Stomach (tissue), 9 donors: ENCODE measurements around the gene ISCA1. TPM values are rescaled to one million over a fixed set of nuclear protein-coding genes. Genes with fewer than 3 reads are reported as not detected.

Experiments
- DNase-seq, 2 donors: peaks; one replicate each; pipeline versions ENCODE4 v3.0.0 to v3.0.0-alpha.2; 2013 to 2019
- H3K27ac ChIP-seq, 5 donors: fragments of 200-600 bp in 4 of 5; sonication (generic) in 4 of 5; one replicate each; pipeline ENCODE4 v1.5.1; 2013 to 2019; ENCODE audit warnings: mild to moderate bottlenecking in 1 of 5, moderate library complexity in 1 of 5
- H3K27me3 ChIP-seq, 3 donors: fragments of 200-600 bp; sonication (generic); one replicate each; pipeline ENCODE4 v1.5.1; 2017 to 2019; ENCODE audit warnings: mixed run types in 1 of 3
- H3K36me3 ChIP-seq, 4 donors: fragments of 200-600 bp; sonication (generic); 1 replicate in 3 of 4; 2 replicates in 1 of 4; pipeline ENCODE4 v1.5.1; 2016 to 2019
- H3K4me1 ChIP-seq, 4 donors: fragments of 200-600 bp; sonication (generic); one replicate each; pipeline ENCODE4 v1.5.1; 2016 to 2019
- H3K4me3 ChIP-seq, 4 donors: fragments of 200-600 bp; sonication (generic) in 3 of 4; one replicate each; pipeline ENCODE4 v1.5.1; 2016 to 2019; ENCODE audit warnings: mild to moderate bottlenecking in 1 of 4
- H3K9me3 ChIP-seq, 4 donors: fragments of 200-600 bp; sonication (generic); one replicate each; pipeline ENCODE4 v1.5.1; 2016 to 2019
- EP300 ChIP-seq: sonication (generic); formaldehyde crosslinking; IDR thresholded peaks from one replicate; pipeline ENCODE4 v1.6.1; 2017; ENCODE audit warnings: antibody characterized with exemption
- POLR2A ChIP-seq, 4 donors: fragments of 450-650 bp; IDR thresholded peaks; one replicate each; pipeline ENCODE4 v1.6.1; 2016; ENCODE audit warnings: antibody characterized with exemption in 4 of 4, control low read depth in 2 of 4, mild to moderate bottlenecking in 1 of 4, moderate library complexity in 1 of 4
- POLR2AphosphoS5 ChIP-seq, 3 donors: sonication (generic); formaldehyde crosslinking; IDR thresholded peaks; one replicate each; pipeline ENCODE4 v1.6.1; 2016; ENCODE audit warnings: antibody characterized with exemption in 3 of 3
- WGBS, 5 donors: extraction: QIAGEN DNeasy Blood & Tissue Kit in 3 of 5; methylation state at CpG; one replicate each; pipeline versions ENCODE4 v1.1.5 to v1.1.7; 2013 to 2018; 5-methylcytosine and 5-hydroxymethylcytosine counted together
- intact Hi-C: fragments of 100-400 bp; cut with DNase I; formaldehyde crosslinking; loops from one replicate; pipeline ENCODE4 v1.15.1; 2023; ENCODE audit warnings: low total_unique reads
- polyA plus RNA-seq, 3 donors: library from polyadenylated mRNA; stranded (reverse); fragments of 200-250 nt; gene quantifications; one replicate each; pipeline ENCODE4 v1.2.3, GENCODE V29; 2013
- total RNA-seq, 5 donors: library from RNA; depleted of rRNA; stranded (reverse); fragments of >200 nt; gene quantifications; one replicate each; pipeline versions ENCODE4 v1.1.0 to v1.2.3, GENCODE V29; 2014 to 2016
- TF ChIP-seq, protein P1 (sequence below), 7 experiments: fragments of 450-650 bp in 4 of 7; fragments of 200-600 bp in 3 of 7; sonication (generic) in 3 of 7; IDR thresholded peaks; one replicate each; pipeline ENCODE4 v1.5.1; 2016 to 2019; ENCODE audit warnings: antibody characterized with exemption in 7 of 7, control low read depth in 2 of 7, mild to moderate bottlenecking in 1 of 7
- donor health status: healthy with polysubstance abuse.
- donor health status: Bipolar disorder and iron deficiency.
- donor health status: healthy.

ISCA1 gene
- total and polyA plus RNA-seq, 8 donors = 5.8 to 80.4 (median 32.2) TPM

DNA sequence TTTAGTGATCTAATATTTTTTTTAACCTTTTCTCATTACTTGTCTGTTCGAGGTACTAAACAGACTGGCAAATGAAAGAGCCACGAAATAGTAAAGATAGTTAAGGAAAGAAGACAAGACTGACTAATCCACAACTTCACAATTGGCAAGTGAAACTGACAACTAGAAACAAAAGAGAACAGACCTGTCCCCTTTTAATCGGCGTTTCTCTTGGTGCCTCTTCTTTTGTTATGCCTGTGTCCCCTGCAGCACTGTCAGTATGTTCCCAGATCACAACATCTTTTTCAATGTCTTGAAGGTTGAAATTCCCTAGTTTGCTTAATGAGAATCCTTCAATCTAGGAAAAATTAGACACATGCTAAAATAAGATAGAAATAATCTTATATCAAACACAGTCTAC lies 45.8 kb upstream of the ISCA1 start:
- Histone ChIP-seq H3K4me3 (no peak overlapping the region), H3K36me3 (peaks cover 40 to 100% (median 98%) of the 10 kb centered on the region in 4 donors), H3K27me3 (no peaks in the 10 kb centered on the region), H3K9me3 (no peaks in the 10 kb centered on the region), H3K27ac (no peak overlapping the region), H3K4me1 (peaks cover 0 to 10% (median 3%) of the 10 kb centered on the region in 4 donors)
- intact Hi-C loops = no loop called here
- 71 to 79% (median 73%) methylated on average over 4 of the region's 4 CpGs for WGBS, 5 donors
- no peak for DNase-seq
- TF ChIP-seq EP300 (no peak), POLR2A (IDR thresholded peaks at IDR 0.05) (no peak), POLR2AphosphoS5 (IDR thresholded peaks at IDR 0.05) (no peak)
- TF ChIP-seq, protein P1, sequence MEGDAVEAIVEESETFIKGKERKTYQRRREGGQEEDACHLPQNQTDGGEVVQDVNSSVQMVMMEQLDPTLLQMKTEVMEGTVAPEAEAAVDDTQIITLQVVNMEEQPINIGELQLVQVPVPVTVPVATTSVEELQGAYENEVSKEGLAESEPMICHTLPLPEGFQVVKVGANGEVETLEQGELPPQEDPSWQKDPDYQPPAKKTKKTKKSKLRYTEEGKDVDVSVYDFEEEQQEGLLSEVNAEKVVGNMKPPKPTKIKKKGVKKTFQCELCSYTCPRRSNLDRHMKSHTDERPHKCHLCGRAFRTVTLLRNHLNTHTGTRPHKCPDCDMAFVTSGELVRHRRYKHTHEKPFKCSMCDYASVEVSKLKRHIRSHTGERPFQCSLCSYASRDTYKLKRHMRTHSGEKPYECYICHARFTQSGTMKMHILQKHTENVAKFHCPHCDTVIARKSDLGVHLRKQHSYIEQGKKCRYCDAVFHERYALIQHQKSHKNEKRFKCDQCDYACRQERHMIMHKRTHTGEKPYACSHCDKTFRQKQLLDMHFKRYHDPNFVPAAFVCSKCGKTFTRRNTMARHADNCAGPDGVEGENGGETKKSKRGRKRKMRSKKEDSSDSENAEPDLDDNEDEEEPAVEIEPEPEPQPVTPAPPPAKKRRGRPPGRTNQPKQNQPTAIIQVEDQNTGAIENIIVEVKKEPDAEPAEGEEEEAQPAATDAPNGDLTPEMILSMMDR (IDR thresholded peaks at IDR 0.05) = no peak

DNA sequence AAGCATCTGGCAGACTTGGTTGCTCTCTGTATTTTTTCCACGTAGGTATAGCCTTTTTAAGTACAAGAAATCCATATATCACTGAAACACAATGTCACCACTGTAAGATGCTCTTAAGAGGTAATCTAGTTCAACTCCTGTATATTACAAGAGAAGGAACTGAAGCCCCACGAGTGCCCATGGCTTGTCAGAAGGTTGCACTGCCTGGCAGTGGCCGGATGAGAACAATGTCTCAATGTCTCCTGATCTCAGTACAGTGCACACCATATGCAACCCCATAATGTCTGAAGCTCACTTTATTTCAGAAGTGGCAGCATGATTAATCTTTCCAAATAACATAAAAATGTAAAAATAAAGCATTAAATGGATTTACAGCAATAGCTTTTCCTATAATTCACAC lies 44.2 kb upstream of the ISCA1 start:
- WGBS, 5 donors = 88 to 94% (median 91%) methylated on average over 3 of the region's 3 CpGs
- no peak for DNase-seq
- Histone ChIP-seq H3K27ac (no peak overlapping the region), H3K9me3 (no peaks in the 10 kb centered on the region), H3K36me3 (peaks cover 48 to 100% (median 99%) of the 10 kb centered on the region in 4 donors), H3K4me1 (peaks cover 0 to 10% (median 3%) of the 10 kb centered on the region in 4 donors), H3K27me3 (no peaks in the 10 kb centered on the region), H3K4me3 (no peak overlapping the region)
- TF ChIP-seq POLR2AphosphoS5 (IDR thresholded peaks at IDR 0.05) = no peak
- TF ChIP-seq POLR2A (IDR thresholded peaks at IDR 0.05) = no peak
- no peak for TF ChIP-seq EP300
- TF ChIP-seq, protein P1 (IDR thresholded peaks at IDR 0.05) = no peak
- intact Hi-C loops = no loop called here

DNA sequence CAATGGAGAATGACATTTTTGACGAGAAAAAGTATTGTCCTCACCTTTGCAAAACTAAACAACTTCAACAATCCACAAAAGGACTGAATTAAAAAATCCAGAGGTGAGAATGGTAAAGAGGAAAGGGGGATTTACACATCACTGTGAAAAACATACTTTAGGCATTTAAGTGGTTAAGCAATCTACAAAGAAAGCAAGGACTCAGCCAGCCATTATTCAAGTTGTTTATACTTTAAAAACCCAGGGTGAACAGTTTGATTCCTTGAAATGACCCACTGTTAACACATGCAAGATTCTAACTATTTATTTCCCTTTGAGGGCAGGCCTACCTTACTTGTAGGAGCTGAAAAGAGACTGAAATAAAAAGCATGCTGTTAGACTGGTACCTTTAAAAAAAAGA lies 42.6 kb upstream of the ISCA1 start:
- H3K36me3 ChIP-seq = peaks cover 58 to 100% (median 99%) of the 10 kb centered on the region in 4 donors
- DNase-seq = no peak
- intact Hi-C loops = no loop called here
- no peak overlapping the region for H3K27ac ChIP-seq
- 73 to 91% (median 89%) methylated on average over 1 of the region's 1 CpG for WGBS, 5 donors
- no peaks in the 10 kb centered on the region for H3K9me3 ChIP-seq
- peaks cover 0 to 10% (median 3%) of the 10 kb centered on the region in 4 donors for H3K4me1 ChIP-seq
- TF ChIP-seq POLR2AphosphoS5 (IDR thresholded peaks at IDR 0.05) = no peak
- TF ChIP-seq EP300 = no peak
- TF ChIP-seq, protein P1 (IDR thresholded peaks at IDR 0.05) = no peak
- TF ChIP-seq POLR2A (IDR thresholded peaks at IDR 0.05) = no peak
- H3K4me3 ChIP-seq = no peak overlapping the region
- H3K27me3 ChIP-seq = no peaks in the 10 kb centered on the region

DNA sequence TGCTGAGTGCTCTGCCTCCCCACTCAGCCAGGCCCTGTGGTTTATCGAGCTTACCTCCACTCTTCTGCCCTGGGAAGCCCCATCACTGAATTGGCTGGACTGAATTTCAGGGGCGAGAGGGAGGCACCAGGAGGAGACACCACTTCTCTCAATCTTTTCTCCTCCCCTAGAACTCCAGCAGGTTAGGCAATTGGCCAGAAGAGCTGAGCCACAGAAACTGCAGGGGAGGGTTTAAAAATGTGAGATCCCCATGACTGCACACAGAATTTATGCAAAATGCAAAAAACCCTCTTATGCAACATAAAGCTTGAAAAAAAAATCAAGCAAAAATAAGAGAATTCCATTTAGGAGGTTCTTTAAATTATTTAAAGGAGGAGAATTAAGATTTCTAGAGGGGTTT lies 42.0 kb upstream of the ISCA1 start:
- Histone ChIP-seq H3K4me1 (peaks cover 0 to 10% (median 3%) of the 10 kb centered on the region in 4 donors), H3K36me3 (peaks cover 58 to 100% (median 99%) of the 10 kb centered on the region in 4 donors), H3K4me3 (no peak overlapping the region), H3K27ac (no peak overlapping the region), H3K9me3 (no peaks in the 10 kb centered on the region), H3K27me3 (no peaks in the 10 kb centered on the region)
- TF ChIP-seq POLR2A (IDR thresholded peaks at IDR 0.05) (no peak), EP300 (no peak), POLR2AphosphoS5 (IDR thresholded peaks at IDR 0.05) (no peak)
- TF ChIP-seq, protein P1 (IDR thresholded peaks at IDR 0.05) = no peak
- 79 to 92% (median 82%) methylated on average over 2 of the region's 2 CpGs for WGBS, 5 donors
- no peak for DNase-seq
- intact Hi-C loops = no loop called here
